ENCODE data around the gene RNASEH2A. TPM values are rescaled to one million over a fixed set of nuclear protein-coding genes. Genes with fewer than 3 reads are reported as not detected.

Gene RNASEH2A
- total and polyA plus RNA-seq, 2 of the 13 experiments (the other 11 are each of a cell fraction or from before 2014, with no cell fraction given), result 25.1 to 35.8 TPM

DNA sequence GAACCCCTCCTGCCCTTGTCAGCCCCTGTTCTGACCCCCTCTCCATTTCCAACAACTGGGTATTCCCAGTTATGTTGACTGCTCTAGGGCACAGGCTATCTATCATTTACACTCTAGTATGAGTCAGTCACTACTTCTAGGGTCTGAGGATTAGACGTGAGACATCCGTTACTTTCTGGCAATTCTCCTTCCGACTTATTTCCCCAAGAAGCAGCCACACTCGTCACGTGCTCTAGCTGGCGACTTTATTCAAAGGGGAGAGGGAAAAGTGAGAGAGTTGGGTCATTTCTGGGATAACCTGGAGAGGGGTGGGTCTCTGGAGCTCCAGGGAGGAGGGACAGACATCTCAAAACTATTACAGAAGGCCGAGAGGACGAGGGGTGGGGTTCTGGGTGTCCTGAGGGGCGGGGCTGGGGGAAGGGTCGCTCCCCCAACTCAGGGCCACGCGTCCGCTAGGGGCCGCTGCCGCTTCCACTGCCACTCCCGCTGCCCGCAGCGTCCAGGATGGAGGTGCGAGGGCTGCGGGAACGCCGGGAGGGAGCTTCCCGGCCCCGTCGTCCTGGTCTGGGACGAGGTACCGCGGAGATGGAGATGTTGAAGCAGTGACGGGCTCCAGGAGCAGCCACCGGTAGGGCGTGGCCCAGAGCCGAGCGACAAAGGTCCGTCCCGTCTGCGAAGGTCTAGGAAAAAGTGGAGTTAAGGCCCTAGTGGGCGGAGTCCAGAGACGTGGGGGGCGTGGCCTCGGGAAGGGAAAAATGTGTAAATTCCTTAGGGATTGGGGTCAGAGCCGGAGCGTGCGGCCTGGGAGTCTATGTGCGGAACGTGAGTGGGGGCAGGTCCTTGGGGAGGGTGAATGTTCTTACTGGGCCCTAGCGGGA is 19.1 kb downstream of the RNASEH2A start (continued):
- TF ChIP-seq ZNF329 (CRISPR knock-in tag; IDR thresholded peaks at IDR 0.05; ENCODE audit: low read depth) (no peak), ZNF121 (CRISPR knock-in tag; IDR thresholded peaks at IDR 0.05) (no peak), TGIF2 (CRISPR knock-in tag; IDR thresholded peaks at IDR 0.05) (no peak), MXD4 (CRISPR knock-in tag; IDR thresholded peaks at IDR 0.05) (0 out of 2 replicates have a peak, but pooled peaks have one; percentile 46), ZNF546 (CRISPR knock-in tag; conservative IDR thresholded peaks at IDR 0.05) (no peak), MYNN (CRISPR knock-in tag; IDR thresholded peaks at IDR 0.05; ENCODE audit: low read depth) (no peak), MEF2D (CRISPR knock-in tag; IDR thresholded peaks at IDR 0.05) (no peak), MXI1 (IDR thresholded peaks at IDR 0.05; ENCODE audit: borderline replicate concordance, low read depth, low read length) (0 out of 3 replicates have a peak, but pooled peaks have one; percentile 17), RXRA (CRISPR knock-in tag; IDR thresholded peaks at IDR 0.05) (peak; percentile 62), TEAD3 (CRISPR knock-in tag; optimal IDR thresholded peaks at IDR 0.05; ENCODE audit: borderline replicate concordance) (peak; percentile 33), ZNF235 (CRISPR knock-in tag; IDR thresholded peaks at IDR 0.05; ENCODE audit: borderline replicate concordance) (no peak), MAZ (IDR thresholded peaks at IDR 0.05; ENCODE audit: borderline replicate concordance, low read depth, low read length) (no peak), MAZ (CRISPR knock-in tag; IDR thresholded peaks at IDR 0.05; ENCODE audit: low read depth) (0 out of 2 replicates have a peak, but pooled peaks have one; percentile 26), SAP130 (CRISPR knock-in tag; IDR thresholded peaks at IDR 0.05; ENCODE audit: low read depth) (peak; percentile 49), ZMYM3 (CRISPR knock-in tag; IDR thresholded peaks at IDR 0.05) (no peak), ZNF205 (CRISPR knock-in tag; IDR thresholded peaks at IDR 0.05) (0 out of 2 replicates have a peak, but pooled peaks have one; percentile 46), GPN1 (CRISPR knock-in tag; IDR thresholded peaks at IDR 0.05; ENCODE audit: borderline replicate concordance) (0 out of 2 replicates have a peak, but pooled peaks have one; percentile 41), SP1 (IDR thresholded peaks at IDR 0.05) (no peak), SP1 (CRISPR knock-in tag; IDR thresholded peaks at IDR 0.05) (peak; percentile 72; the same call in 1 of the 2 replicates), AGO1 (IDR thresholded peaks at IDR 0.05; ENCODE audit: low read depth, low read length, poor library complexity, severe bottlenecking) (no peak), REXO4 (CRISPR knock-in tag; IDR thresholded peaks at IDR 0.05; ENCODE audit: borderline replicate concordance) (no peak), HIVEP1 (CRISPR knock-in tag; IDR thresholded peaks at IDR 0.05) (no peak)
- TF ChIP-seq, protein P1, sequence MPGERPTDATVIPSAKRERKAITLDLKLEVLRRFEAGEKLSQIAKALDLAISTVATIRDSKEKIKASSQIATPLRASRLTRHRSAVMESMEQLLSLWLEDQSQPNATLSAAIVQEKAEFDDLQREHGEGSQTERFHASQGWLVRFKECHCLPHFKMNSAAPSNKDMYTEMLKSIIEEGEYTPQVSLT (CRISPR knock-in tag; IDR thresholded peaks at IDR 0.05; ENCODE audit: borderline replicate concordance, low read depth), result no peak
- TF ChIP-seq, protein P2, sequence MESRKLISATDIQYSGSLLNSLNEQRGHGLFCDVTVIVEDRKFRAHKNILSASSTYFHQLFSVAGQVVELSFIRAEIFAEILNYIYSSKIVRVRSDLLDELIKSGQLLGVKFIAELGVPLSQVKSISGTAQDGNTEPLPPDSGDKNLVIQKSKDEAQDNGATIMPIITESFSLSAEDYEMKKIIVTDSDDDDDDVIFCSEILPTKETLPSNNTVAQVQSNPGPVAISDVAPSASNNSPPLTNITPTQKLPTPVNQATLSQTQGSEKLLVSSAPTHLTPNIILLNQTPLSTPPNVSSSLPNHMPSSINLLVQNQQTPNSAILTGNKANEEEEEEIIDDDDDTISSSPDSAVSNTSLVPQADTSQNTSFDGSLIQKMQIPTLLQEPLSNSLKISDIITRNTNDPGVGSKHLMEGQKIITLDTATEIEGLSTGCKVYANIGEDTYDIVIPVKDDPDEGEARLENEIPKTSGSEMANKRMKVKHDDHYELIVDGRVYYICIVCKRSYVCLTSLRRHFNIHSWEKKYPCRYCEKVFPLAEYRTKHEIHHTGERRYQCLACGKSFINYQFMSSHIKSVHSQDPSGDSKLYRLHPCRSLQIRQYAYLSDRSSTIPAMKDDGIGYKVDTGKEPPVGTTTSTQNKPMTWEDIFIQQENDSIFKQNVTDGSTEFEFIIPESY (CRISPR knock-in tag; IDR thresholded peaks at IDR 0.05), result 0 out of 2 replicates have a peak, but pooled peaks have one; percentile 15
- TF ChIP-seq, protein P3, sequence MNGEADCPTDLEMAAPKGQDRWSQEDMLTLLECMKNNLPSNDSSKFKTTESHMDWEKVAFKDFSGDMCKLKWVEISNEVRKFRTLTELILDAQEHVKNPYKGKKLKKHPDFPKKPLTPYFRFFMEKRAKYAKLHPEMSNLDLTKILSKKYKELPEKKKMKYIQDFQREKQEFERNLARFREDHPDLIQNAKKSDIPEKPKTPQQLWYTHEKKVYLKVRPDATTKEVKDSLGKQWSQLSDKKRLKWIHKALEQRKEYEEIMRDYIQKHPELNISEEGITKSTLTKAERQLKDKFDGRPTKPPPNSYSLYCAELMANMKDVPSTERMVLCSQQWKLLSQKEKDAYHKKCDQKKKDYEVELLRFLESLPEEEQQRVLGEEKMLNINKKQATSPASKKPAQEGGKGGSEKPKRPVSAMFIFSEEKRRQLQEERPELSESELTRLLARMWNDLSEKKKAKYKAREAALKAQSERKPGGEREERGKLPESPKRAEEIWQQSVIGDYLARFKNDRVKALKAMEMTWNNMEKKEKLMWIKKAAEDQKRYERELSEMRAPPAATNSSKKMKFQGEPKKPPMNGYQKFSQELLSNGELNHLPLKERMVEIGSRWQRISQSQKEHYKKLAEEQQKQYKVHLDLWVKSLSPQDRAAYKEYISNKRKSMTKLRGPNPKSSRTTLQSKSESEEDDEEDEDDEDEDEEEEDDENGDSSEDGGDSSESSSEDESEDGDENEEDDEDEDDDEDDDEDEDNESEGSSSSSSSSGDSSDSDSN (CRISPR knock-in tag; IDR thresholded peaks at IDR 0.05), result peak; percentile 48; the same call in 1 of the 2 replicates
